GM12873 (cell line): ENCODE measurements around the gene CDH4.

ENCODE experiments used
- TF ChIP-seq, protein P1 (sequence below): IDR thresholded peaks from 2 replicates; pipeline ENCODE4 v1.5.1; 2012; ENCODE audit warnings: low read depth, mild to moderate bottlenecking, moderate library complexity, low read length, control low read depth; ENCODE audit not compliant: insufficient read depth; ENCODE audit errors: missing control alignments

Gene CDH4

DNA sequence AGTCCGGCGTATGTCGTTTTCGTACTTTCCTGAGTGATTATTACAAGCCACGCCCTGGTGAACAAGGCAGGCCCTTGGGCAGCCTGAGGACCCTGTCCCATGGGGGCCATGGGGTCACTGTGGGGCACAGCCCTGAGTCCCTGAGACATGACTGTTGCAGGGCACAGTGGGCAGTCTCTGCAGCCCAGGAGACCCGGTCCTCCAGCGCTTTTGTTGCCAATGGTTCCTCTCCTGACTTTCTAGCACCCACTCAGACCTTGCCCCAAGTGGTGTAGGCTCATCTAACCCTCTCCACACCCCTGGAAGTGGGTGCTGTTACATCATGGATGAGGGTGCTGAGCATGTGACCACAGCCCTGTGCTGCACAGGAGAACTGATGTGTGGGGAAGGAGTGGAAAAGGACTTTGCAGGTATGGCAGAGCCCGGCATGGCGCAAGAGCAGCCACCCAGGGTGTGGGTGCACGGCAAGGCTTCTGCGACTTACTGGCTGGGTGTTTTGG is 494.1 kb downstream of the CDH4 start:
- TF ChIP-seq, protein P1, sequence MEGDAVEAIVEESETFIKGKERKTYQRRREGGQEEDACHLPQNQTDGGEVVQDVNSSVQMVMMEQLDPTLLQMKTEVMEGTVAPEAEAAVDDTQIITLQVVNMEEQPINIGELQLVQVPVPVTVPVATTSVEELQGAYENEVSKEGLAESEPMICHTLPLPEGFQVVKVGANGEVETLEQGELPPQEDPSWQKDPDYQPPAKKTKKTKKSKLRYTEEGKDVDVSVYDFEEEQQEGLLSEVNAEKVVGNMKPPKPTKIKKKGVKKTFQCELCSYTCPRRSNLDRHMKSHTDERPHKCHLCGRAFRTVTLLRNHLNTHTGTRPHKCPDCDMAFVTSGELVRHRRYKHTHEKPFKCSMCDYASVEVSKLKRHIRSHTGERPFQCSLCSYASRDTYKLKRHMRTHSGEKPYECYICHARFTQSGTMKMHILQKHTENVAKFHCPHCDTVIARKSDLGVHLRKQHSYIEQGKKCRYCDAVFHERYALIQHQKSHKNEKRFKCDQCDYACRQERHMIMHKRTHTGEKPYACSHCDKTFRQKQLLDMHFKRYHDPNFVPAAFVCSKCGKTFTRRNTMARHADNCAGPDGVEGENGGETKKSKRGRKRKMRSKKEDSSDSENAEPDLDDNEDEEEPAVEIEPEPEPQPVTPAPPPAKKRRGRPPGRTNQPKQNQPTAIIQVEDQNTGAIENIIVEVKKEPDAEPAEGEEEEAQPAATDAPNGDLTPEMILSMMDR: no peak

DNA sequence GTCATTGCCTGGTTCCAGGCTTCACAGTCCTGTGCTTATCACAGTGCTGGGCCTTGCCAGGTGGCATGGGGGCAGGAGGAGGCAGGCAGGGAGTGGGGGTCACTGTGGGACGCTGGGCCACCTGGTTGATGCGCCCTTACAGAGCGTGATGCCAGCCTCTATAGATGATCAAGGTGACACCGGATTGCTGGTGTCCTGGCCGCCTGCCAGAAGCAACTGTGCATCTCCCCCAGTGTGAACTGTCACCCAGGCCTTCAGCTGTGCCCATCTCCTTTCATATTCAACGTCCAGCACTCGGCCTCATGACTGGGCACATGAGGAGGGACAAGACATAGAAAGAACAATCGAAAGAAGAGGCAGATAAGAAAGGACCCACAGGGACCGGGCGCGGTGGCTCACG is 494.7 kb downstream of the CDH4 start:
- TF ChIP-seq, protein P1: no peak

DNA sequence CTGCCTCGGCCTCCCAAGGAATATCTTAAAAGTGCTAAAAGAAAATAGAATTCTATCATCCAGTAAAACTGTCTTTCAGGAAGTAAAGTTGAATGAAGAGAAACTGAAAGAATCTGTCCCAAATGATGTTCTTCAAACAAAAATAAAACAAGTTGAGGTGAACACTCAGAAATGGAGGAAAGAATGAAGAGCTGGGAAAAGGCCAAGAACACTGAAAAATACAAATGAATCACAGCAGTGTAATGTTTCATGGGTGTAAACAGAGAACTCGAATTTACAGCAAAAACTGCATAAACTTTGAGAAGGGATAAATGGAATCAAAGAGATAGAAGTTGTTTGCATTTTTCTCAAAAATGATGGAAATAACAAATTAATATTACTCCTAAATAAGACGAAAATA is 496.3 kb downstream of the CDH4 start:
- TF ChIP-seq, protein P1: no peak

DNA sequence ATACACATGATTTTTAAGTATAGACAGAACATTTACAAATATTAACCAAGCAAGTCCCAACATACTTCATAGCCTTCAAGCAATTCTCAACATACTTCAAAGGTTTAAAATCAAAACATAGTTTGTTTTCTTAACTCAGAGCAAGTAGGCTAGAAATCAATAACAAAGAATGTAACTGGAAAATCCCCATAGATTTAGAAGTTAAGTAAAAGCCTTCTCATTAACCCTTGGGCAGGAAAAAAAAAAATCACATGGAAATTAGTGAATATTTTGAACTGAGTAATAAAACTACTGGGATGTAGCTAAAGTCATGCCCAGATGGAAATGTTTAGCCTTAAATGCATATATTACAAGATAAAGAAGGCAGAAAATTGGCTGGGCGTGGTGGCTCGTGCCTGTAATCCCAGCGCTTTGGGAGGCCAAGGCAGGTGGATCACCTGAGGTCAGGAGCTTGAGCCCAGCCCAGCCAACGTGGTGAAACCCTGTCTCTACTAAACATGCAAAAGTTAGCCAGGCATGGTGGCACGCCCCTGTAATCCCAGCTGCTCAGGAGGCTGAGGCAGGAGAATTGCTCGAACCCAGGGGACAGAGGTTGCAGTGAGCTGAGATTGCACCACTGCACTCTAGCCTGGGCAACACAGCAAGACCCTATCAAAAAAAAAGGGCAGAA is 497.5 kb downstream of the CDH4 start:
- TF ChIP-seq, protein P1: no peak

DNA sequence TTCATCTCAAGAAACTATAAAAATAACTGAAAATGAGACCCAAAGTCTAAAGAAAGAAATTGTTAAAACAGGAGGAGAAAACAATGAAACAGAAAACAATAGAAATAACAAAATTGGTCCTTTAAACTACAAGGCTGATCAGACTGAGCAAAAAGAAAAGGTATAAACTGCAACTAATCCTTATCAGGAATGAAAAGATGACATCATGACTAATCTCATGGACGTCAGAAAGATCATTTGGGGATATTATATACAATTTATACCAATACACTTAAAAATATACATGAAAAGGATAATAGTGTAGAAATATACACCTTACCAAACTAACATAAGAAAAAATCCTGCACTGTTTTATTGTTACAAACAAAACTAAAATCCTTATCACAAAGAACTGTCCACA is 498.0 kb downstream of the CDH4 start:
- TF ChIP-seq, protein P1: no peak

DNA sequence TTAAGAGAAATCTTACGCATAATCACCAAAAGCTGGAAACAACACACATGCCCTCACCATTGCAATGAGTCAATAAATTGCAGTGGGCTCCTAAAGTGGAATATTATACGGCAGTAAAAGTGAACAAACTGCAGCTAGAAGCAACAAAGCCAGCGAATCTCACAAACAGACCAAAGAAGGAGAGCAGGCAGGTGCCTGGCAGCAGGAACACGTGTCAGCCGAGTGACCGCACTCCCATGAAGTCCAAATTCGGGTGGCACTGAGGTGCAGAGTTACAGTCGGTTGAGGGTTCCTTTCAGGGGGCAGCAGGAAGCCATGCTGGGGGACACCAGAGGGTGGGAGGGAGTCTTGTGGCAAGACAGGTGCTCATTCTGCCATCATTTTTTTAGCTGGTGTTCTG is 500.5 kb downstream of the CDH4 start:
- TF ChIP-seq, protein P1: no peak

DNA sequence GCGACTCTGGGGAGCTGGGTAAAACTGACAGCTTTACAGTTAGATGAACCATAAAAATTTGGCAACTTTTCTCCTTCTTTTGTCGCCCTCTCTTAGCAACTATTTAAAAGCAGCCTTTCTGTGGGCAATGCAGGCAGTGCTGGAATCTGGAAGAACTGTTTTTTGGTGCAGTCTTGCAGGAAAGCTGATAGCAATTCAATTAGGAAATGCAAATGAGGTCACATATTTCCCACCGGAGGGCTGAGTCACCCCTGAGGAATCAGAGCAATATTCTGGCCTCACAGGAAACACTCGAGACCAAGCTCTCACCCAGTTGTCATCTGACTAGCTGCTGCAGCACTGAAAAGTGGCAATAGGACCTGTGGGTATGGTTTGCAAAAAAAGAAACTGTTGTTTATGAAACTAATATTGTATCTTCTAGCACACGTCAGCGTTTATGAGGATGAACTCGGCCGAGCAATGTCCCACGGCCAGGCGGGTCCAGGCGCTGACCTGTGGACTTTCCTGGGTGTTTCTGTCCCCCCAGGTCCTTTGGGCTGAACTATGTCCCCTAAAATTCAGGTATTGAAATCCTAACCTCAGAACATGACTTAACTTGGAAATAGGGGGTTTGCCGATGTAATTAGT is 501.4 kb downstream of the CDH4 start:
- TF ChIP-seq, protein P1: no peak
